DMS53 treated with DMSO at 0.1 percent for 48 hours (cell line): ENCODE measurements around the gene KIAA1549.
"Not testable (repeated sequence)": the region's sequence is repeated elsewhere in the genome, so short reads cannot be mapped to it uniquely, and the experiment has no call there.

ENCODE experiments used
- DNase-seq: peaks from one replicate; lab custom pipeline; 2025; ENCODE audit not compliant: unreplicated experiment; lab: John Stamatoyannopoulos, UW

Gene KIAA1549

GRCh38 chr7:138945154-138945553 lies 36.0 kb downstream of the KIAA1549 start:
- DNase-seq, result no peak

DNA sequence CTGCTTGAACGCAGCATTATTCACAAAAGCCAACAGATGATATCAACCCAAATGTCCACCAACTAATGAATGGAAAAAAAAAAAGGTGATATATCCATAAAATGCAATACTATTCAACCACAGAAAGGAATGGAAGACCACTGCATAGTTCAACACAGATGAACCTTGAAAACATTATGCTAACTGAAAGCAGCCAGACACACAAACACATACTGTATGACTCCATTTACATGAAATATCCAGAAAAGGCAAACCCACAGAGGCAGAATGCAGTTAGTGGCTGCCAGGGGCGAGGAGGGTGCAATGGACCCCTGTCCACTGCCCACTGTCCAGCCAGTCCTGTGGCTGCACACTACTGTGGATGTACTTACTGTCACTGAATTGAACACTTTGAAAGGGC lies 36.6 kb downstream of the KIAA1549 start:
- no peak for DNase-seq

DNA sequence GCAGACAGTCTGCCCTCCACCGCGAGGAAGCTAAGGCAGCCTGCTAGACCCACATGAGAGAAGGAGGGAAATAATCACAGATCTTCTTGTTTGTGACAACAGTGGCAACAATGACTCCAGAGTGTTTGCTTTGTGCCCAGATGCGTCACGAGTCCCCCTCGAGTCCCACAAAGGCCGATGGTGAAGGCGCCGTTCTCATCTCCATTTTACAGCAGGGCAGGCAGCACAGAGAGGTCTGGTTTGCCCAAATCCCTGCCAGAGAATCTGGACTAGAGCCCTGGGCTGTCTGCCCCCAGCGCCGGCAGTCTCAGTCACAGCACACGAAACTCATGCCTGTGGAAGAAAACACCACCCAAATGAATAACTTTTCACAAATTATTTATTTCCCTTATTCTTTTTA lies 38.1 kb downstream of the KIAA1549 start:
- DNase-seq, result no peak

- no peak for DNase-seq
Observed at GRCh38 chr7:138941545-138941944, 39.6 kb downstream of the KIAA1549 start.

DNA sequence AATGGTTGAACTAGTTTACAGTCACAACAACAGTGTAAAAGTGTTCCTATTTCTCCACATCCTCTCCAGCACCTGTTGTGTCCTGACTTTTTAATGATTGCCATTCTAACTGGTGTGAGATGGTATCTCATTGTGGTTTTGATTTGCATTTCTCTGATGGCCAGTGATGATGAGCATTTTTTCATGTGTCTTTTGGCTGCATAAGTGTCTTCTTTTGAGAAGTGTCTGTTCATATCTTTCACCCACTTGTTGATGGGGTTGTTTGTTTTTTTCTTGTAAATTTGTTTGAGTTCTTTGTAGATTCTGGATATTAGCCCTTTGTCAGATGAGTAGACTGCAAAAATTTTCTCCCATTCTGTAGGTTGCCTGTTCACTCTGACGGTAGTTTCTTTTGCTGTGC lies 40.6 kb downstream of the KIAA1549 start:
- DNase-seq, result not testable (repeated sequence)

DNA sequence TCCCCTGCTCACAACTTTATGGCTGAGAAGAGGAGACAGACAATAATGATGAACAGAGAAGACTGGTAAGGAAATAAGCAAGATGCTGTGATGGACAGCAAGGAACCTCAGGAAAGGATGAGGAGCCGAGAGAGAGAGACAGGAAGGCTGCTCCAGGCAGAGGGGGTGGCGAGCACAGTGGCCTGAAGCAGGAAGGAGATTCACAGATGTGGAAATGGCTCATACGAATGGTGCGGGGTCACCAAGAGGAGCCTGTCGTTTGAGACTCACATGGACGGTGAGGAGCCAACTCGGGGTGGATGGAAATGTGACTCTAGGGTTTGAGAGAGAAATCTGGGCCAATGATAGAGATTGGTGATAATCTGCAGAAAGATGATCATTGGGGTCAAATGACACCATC lies 43.7 kb downstream of the KIAA1549 start:
- DNase-seq, result no peak

DNA sequence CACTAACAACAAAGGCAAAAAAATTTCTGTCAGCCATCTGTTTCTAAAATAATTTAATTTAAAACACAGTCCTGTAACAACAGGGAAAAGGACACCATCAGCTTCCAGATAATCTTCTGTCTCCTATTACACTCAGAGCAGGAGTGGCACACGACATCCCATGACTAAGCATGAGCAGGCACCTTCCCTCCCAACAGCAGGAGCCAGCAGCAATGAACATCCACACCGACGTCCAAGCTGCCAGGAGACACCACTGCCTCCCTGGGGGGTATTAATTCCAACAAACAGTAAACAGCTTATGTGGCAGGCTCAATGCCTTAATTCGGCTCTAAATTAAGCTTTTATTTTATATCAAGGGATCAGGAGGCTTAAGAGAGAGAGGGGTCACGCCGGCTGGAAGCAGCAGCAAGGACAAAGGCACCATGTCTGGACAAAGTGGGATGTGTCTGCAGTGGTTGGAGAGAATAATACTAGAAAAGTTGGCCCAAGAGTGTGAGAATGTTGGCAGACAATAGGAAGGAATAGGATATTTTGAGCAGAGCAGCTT lies 45.7 kb downstream of the KIAA1549 start:
- peak; percentile 40 for DNase-seq

DNA sequence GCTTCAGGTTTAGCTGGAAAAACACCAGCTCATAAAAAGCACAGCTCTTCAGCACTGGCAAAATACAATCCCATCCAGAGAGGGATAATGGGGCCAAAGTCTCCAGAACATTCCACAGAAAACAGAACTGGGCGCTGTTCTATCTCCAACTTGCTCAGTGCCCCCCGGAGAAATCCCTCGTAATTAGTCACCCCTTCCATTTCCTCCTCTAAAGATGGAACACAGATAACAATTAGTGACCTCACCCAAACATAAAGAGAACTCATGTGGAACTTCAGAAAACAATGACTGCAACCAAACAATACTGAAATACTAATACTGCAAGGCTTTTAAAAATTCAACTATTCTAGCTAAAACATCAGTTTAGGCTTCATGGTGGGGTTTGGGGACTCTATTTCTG lies 46.3 kb downstream of the KIAA1549 start:
- DNase-seq, result no peak

GRCh38 chr7:138934367-138934766 lies 46.8 kb downstream of the KIAA1549 start:
- DNase-seq, result no peak

DNA sequence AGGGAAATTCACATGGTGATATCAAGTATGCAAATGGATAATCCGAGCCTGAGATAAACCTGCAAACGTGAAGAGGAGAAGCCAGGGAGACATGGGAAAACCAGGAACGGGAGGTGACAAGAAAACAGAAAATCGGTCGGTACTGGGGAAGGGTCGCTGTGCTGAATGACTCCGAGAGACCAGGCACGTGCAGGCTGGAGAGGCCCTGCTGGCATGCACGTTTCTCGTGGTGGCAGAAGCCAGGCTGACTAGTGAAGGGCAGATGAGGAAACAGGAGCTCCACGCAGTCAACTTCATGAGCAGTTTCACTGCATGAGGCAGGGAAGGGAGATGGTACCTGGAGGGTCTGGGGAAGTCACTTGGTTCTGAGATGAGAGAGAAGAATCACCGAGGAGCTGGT lies 48.3 kb downstream of the KIAA1549 start:
- no peak for DNase-seq

DNA sequence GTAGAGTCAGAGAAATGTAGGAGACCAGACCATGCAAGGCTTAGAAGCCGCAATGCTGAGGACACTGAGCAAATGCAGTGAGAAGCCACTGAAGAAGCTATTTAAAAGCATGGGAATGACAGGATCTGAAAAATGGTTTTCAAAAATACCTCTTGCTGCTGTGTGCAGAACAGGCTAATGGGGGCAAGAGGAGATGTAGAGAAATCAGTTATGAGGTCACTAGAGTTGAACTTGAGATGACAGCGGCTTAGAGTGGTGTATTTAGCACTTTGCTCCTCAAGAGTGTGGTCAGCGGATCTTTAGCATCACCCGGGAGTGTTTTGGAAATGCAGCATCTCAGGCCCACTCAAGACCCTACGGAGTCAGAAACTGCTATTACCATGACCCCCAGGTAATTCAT lies 48.8 kb downstream of the KIAA1549 start:
- no peak for DNase-seq

DNA sequence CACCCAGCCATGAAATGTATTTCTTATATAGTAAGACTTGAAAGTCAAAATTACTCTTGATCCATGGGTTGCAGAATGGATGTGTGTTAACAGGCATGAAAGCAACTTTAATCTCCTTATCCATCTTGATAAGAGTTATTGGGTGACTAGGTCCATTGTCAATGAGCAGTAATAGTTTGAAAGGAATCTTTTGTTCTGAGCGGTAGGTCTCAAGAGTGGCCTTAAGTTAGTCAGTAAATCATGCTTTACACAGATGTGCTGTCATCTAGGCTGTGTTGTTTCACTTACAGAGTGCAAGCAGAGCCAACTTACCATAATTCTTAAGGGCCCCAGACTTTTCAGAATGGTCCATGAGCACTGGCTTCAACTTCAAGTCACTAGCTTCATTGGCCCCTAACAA lies 51.2 kb downstream of the KIAA1549 start:
- DNase-seq, result no peak

- DNase-seq, result no peak
Observed at GRCh38 chr7:138926241-138926612, 55.0 kb downstream of the KIAA1549 start.

DNA sequence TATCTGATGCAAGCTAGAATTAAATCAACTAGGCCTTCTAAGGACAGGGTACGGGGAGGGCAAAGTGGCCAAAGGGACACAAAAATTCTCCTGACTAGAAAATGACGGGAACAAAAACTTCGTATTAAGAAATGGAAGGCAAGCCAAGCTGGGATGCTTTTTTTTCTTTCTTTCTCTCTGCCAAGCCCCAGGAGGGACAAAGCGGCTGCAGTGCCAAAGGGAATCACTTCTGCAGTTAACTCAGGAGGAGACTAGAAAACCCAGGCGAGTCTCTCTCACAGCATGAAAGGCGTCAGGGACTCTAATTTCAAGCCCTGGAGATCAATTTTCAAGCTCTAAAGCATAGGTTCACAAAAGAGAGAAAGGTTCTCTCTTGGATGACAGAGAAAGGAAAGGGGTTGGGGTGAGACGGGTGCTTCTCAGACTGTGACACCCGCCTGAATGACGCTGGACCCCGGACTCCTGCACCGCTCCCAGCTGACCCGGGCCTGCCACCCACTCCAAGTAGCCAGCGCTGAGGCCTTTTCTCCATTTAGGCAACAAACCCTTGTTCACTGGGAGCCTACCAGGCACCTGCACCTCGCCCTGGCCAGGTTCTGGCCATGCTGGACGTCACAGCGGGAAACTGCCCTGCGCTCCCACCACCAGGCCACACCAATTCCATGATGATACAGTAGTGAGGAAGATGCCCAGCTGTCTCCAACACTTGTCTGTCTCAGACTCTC lies 56.5 kb downstream of the KIAA1549 start:
- no peak for DNase-seq

- no peak for DNase-seq
Observed at GRCh38 chr7:138921277-138921676, 59.9 kb downstream of the KIAA1549 start.

DNA sequence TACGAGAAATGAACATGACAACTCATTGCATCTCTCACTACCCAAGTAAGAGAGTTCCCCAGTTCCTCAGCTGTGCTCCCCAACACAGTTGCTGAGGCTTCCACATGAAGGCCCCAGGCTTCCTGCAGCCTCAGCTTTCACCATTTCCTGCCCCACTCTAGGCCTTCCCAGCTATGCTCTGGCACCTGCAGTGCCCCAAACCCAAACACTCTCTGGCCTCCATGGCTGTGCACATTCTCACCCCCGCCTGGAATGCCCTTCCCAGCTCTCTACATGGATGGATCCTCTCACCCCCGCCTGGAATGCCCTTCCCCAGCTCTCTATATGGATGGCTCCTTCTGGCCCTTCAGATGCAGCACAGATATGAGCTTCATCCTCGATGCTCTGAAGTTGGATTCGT lies 61.3 kb downstream of the KIAA1549 start:
- no peak for DNase-seq

- no peak for DNase-seq
Observed at GRCh38 chr7:138919216-138919615, 62.0 kb downstream of the KIAA1549 start.

GRCh38 chr7:138918756-138919155 lies 62.4 kb downstream of the KIAA1549 start:
- no peak for DNase-seq

DNA sequence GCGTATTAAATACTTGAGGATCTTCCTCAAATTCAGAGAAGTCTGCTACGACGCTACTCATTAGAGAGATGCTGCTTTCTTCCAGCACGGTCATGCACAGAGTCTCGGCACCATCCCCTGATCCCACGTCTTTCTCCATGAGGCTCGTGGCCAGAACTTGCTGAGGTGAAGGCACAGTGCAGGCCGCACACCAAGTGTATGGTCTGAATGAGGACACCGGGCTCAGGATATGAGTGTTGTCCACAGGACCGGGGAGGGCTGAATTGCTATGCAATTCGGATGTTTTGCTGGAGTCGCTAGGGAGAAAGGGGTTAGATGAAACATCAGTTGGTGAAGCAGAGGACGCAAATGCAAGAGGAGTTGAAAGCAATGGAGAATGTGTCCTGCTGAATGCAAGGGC lies 63.0 kb downstream of the KIAA1549 start:
- DNase-seq, result no peak

DNA sequence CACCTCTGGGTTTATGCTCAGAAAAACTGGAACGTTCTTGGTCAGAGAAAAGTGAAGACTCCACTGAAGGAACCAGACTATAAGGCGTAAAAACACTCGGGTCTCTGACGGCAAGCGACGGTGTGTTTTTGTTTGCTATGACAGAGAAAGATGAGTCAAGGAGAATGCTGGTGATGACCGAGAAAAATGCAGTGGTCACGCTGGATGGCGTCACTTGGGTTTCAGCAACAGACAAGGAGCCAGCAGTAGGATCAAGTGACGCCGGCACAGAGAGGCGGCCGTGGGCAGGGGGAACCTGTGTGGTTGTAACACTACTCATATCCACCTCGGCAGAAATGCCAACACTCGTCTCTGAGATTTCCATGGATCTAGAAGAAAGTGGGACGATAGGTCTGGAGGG lies 63.4 kb downstream of the KIAA1549 start:
- DNase-seq, result no peak

GRCh38 chr7:138916731-138917130 lies 64.5 kb downstream of the KIAA1549 start:
- no peak for DNase-seq

- DNase-seq, result no peak
Observed at GRCh38 chr7:138916275-138916674, 64.9 kb downstream of the KIAA1549 start.

DNA sequence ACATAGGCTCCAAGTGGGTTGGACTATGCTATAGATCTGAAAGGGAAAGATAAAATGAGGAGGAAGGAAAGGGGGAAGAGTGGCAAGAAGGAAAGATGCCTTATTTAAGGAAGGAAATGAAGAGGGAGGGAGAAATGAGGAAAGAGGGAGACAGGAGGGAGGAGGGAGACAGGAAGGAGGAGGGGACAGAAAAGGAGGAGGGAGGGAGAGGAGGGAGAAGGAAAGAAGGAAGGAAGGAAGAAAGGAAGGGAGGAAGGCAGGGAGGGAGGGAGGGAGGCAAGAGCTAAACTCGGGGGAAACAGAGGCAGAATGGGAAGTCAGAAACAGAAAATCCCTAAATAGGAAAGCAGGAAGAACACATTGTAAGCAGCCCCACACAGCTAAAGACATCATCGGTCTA lies 67.4 kb downstream of the KIAA1549 start:
- no peak for DNase-seq
